Brain microvascular endothelial cell (primary cell): Measurements from ENCODE around the gene TP73.
A peak's percentile ranks its signal among the peaks of the same experiment; 100 is the strongest.
"Not testable (repeated sequence)": the region's sequence is repeated elsewhere in the genome, so short reads cannot be mapped to it uniquely, and the experiment has no call there.

Experiments
- DNase-seq: peaks from one replicate; pipeline ENCODE4 v3.0.0-alpha.2; 2020
- H3K27ac ChIP-seq: fragments of 250-450 bp; sonication (Bioruptor Pico); 2 replicates; pipeline ENCODE4 v1.5.1; 2020; ENCODE audit warnings: mild to moderate bottlenecking, moderate library complexity
- H3K27me3 ChIP-seq: fragments of 250-450 bp; sonication (Bioruptor Pico); replicated peaks from 2 replicates; pipeline ENCODE4 v1.5.1; 2020; ENCODE audit warnings: mild to moderate bottlenecking
- H3K36me3 ChIP-seq: fragments of 250-450 bp; sonication (Bioruptor Pico); replicated peaks from 2 replicates; pipeline ENCODE4 v1.5.1; 2020; ENCODE audit warnings: mild to moderate bottlenecking
- H3K4me3 ChIP-seq: 2 replicates; pipeline ENCODE4 v1.5.1; 2011; ENCODE audit warnings: low read depth, mild to moderate bottlenecking, control low read depth, low read length, moderate library complexity
- CTCF ChIP-seq: IDR thresholded peaks from 2 replicates; pipeline ENCODE4 v1.5.1; 2011; ENCODE audit warnings: low read depth, mild to moderate bottlenecking, moderate library complexity, low read length, control low read depth, inconsistent platforms; ENCODE audit errors: missing control alignments
- in situ Hi-C: cut with HindIII; loops from 2 replicates; pipeline ENCODE4 v1.10.0; 2017; ENCODE audit warnings: low sequenced_read_pairs, low pct_ligation_motif_present

Gene TP73

GRCh38 chr1:3717715-3718601 lies 65.6 kb downstream of the TP73 start:
- no peaks in the 10 kb centered on the region for H3K36me3 ChIP-seq
- no peak for TF ChIP-seq CTCF
- no peaks in the 10 kb centered on the region for H3K27me3 ChIP-seq
- in situ Hi-C loops: no loop called here
- no peak overlapping the region for H3K27ac ChIP-seq
- no peak overlapping the region for H3K4me3 ChIP-seq
- DNase-seq: no peak

GRCh38 chr1:3718764-3719163 lies 66.4 kb downstream of the TP73 start:
- TF ChIP-seq CTCF: no peak
- no peaks in the 10 kb centered on the region for H3K36me3 ChIP-seq
- H3K27me3 ChIP-seq: no peaks in the 10 kb centered on the region
- H3K27ac ChIP-seq: no peak overlapping the region
- in situ Hi-C loops: no loop called here
- H3K4me3 ChIP-seq: no peak overlapping the region
- DNase-seq: no peak

- H3K27ac ChIP-seq: no peak overlapping the region
- no peak for TF ChIP-seq CTCF
- no peaks in the 10 kb centered on the region for H3K27me3 ChIP-seq
- in situ Hi-C loops: no loop called here
- no peak for DNase-seq
- H3K4me3 ChIP-seq: no peak overlapping the region
- no peaks in the 10 kb centered on the region for H3K36me3 ChIP-seq
These were observed 69.7 kb downstream of the TP73 start for GRCh38 chr1:3721955-3722465.

- no peak for DNase-seq
- in situ Hi-C loops: no loop called here
- H3K27ac ChIP-seq: no peak overlapping the region
These were observed 70.5 kb downstream of the TP73 start for GRCh38 chr1:3722846-3723245.

GRCh38 chr1:3724416-3725030 lies 72.2 kb downstream of the TP73 start:
- peak; percentile 26 for DNase-seq
- H3K36me3 ChIP-seq, H3K4me3 ChIP-seq, H3K27me3 ChIP-seq, H3K27ac ChIP-seq, in situ Hi-C loops: not testable (repeated sequence)
- peak; percentile 96 for TF ChIP-seq CTCF

More at GRCh38 chr1:3722846-3723245, 70.5 kb downstream of the TP73 start:
- no peaks in the 10 kb centered on the region for H3K27me3 ChIP-seq
- H3K4me3 ChIP-seq: no peak overlapping the region
- H3K36me3 ChIP-seq: no peaks in the 10 kb centered on the region
- no peak for TF ChIP-seq CTCF
